GM20000 (cell line): ENCODE measurements around the gene TAF1D.

Experiments
- DNase-seq: peaks from one replicate; pipeline ENCODE4 v3.0.0; 2012; ENCODE audit warnings: low spot score
- TF ChIP-seq, protein P1 (sequence below): IDR thresholded peaks from 2 replicates; pipeline ENCODE4 v1.5.1; 2012; ENCODE audit warnings: mild to moderate bottlenecking, control low read depth; ENCODE audit errors: extremely low read depth, missing control alignments

The TAF1D gene

GRCh38 chr11:93773601-93774200 is 32.4 kb upstream of the TAF1D start:
- no peak for DNase-seq
- TF ChIP-seq, protein P1, sequence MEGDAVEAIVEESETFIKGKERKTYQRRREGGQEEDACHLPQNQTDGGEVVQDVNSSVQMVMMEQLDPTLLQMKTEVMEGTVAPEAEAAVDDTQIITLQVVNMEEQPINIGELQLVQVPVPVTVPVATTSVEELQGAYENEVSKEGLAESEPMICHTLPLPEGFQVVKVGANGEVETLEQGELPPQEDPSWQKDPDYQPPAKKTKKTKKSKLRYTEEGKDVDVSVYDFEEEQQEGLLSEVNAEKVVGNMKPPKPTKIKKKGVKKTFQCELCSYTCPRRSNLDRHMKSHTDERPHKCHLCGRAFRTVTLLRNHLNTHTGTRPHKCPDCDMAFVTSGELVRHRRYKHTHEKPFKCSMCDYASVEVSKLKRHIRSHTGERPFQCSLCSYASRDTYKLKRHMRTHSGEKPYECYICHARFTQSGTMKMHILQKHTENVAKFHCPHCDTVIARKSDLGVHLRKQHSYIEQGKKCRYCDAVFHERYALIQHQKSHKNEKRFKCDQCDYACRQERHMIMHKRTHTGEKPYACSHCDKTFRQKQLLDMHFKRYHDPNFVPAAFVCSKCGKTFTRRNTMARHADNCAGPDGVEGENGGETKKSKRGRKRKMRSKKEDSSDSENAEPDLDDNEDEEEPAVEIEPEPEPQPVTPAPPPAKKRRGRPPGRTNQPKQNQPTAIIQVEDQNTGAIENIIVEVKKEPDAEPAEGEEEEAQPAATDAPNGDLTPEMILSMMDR, result no peak

DNA sequence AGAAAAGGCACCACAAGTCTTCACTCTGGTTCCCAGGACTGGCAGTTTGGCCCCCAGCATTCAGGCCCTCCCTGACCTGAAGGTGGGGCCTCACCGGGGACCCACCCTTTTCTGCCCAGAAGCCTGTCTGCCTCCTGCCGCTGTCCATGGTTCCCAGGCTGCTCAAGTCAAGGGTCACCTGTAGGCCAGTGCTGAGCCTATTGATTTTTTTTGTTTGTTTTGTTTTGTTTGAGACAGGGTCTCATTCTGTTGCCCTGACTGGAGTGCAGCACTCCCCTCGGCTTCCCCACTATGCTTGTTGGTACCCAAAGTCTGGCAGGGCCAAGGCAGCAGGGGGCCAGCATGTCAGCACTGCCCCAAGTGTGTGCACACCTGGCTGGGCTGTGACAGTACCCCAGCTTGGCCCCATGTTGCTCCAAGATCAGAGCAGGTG is 31.8 kb upstream of the TAF1D start:
- TF ChIP-seq, protein P1, result no peak
- no peak for DNase-seq

DNA sequence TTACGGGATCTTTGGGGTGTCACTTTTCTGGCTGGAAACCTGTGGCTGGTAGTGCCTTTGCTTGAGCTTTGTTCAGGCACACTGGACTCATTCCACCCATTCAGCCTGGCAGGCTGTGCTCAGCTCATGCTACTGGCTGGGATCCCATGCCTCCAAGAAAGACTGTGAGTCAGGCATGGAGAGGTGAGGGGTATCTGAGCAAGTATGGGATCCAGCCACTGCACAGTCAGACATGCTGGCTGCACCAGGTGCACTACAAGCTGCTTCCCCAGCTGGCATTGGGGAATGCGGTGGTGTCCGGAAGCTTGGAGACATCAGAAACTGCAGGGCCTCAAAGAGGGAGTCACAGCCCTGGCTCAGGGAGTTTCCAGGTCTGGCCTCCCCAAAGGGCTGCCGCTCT is 30.8 kb upstream of the TAF1D start:
- no peak for DNase-seq
- TF ChIP-seq, protein P1, result no peak

DNA sequence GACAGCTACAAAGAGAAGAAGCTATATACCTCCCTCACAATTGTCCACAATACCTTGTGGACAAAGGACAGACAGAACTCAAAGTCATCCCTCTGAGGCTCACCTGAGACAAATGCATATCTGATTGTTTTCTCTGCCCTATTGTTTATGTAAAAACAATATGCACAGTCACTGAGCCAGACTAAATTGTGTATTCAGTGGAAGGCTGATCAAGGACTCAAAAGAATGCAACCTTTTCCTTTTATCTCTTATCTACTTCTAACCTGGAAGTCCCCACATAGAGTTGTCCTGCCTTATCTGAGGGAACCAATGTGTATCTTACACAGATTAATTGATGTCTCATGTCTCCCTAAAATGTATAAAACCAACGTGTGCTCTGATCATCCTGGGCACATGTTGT is 28.9 kb upstream of the TAF1D start:
- TF ChIP-seq, protein P1, result no peak
- DNase-seq, result no peak

GRCh38 chr11:93767018-93767417 is 25.7 kb upstream of the TAF1D start:
- no peak for DNase-seq
- TF ChIP-seq, protein P1, result no peak

GRCh38 chr11:93766504-93766903 is 25.2 kb upstream of the TAF1D start:
- TF ChIP-seq, protein P1, result no peak

GRCh38 chr11:93765551-93765950 is 24.3 kb upstream of the TAF1D start:
- TF ChIP-seq, protein P1, result no peak
- no peak for DNase-seq

More at GRCh38 chr11:93766504-93766903, 25.2 kb upstream of the TAF1D start:
- no peak for DNase-seq
